Lower leg skin (tissue), 3 donors: ENCODE results near the gene PHB1.

Experiments
- POLR2A ChIP-seq, 2 donors: fragments of 450-650 bp; IDR thresholded peaks; one replicate each; pipeline ENCODE4 v1.6.1; 2016 to 2017; ENCODE audit warnings: antibody characterized with exemption in 2 of 2, mild to moderate bottlenecking in 1 of 2, moderate library complexity in 1 of 2
- TF ChIP-seq, protein P1 (sequence below), 3 donors: fragments of 450-650 bp; IDR thresholded peaks; one replicate each; pipeline ENCODE4 v1.5.1; 2016; ENCODE audit warnings: antibody characterized with exemption in 3 of 3, mild to moderate bottlenecking in 3 of 3, moderate library complexity in 2 of 3

DNA sequence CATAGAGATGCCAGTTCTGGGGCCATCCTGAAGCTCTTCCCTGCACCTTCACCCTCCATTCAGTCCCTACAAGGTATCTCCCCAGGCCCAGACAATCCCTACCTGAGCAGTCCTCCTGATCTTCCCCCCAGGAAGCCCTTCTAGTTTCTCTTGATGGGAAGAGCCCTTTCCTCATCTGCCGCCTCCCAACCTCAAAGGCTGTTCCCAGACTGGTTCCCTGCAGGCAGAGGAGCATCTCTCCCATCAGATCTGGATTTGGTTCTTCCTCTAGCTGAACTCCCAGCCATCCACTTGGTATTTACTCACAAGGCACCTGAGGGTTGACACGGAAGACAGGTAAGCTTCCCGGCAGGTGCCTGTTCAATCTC is 24.6 kb upstream of the PHB1 start:
- TF ChIP-seq, protein P1, sequence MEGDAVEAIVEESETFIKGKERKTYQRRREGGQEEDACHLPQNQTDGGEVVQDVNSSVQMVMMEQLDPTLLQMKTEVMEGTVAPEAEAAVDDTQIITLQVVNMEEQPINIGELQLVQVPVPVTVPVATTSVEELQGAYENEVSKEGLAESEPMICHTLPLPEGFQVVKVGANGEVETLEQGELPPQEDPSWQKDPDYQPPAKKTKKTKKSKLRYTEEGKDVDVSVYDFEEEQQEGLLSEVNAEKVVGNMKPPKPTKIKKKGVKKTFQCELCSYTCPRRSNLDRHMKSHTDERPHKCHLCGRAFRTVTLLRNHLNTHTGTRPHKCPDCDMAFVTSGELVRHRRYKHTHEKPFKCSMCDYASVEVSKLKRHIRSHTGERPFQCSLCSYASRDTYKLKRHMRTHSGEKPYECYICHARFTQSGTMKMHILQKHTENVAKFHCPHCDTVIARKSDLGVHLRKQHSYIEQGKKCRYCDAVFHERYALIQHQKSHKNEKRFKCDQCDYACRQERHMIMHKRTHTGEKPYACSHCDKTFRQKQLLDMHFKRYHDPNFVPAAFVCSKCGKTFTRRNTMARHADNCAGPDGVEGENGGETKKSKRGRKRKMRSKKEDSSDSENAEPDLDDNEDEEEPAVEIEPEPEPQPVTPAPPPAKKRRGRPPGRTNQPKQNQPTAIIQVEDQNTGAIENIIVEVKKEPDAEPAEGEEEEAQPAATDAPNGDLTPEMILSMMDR (IDR thresholded peaks at IDR 0.05): no peak
- no peak for TF ChIP-seq POLR2A (IDR thresholded peaks at IDR 0.05)
